Activated CD4-positive, alpha-beta T cell treated with anti-CD3 and anti-CD28 coated beads, Interleukin-10, Interleukin-2, amounts not matched to agents 100 ng/mL and 50 ng/mL, durations not matched to agents 16 hours and 8 hours (primary cell): Measurements from ENCODE around the gene KIF4A.

ENCODE experiments used
- DNase-seq: peaks from one replicate; pipeline ENCODE4 v3.0.0-alpha.2; 2020

KIF4A gene

DNA sequence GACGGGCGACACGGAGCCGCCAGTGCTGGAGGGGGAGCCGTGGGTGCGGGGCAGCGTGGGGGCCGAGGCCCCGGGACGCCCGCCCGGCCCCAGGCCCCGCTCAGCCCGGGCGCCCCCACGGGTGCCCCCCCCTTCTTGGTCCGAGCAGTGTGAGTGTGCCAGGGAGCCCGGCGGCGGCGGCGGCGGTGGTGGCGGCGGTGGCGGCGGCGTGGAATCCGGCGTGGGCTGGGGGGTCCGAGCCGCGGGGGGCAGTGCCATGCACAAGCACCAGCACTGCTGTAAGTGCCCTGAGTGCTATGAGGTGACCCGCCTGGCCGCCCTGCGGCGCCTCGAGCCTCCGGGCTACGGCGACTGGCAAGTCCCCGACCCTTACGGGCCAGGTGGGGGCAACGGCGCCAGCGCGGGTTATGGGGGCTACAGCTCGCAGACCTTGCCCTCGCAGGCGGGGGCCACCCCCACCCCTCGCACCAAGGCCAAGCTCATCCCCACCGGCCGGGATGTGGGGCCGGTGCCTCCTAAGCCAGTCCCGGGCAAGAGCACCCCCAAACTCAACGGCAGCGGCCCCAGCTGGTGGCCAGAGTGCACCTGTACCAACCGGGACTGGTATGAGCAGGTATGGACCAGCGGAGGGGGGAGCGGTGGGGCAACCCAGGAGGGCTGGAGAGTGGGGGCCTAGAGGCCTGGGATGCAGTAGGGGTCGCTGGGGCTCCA lies 155.2 kb downstream of the KIF4A start:
- DNase-seq: no peak

- no peak for DNase-seq
These were observed 156.0 kb downstream of the KIF4A start for GRCh38 chrX:70445951-70446350.

- no peak for DNase-seq
These were observed 156.8 kb downstream of the KIF4A start for GRCh38 chrX:70446380-70447350.

DNA sequence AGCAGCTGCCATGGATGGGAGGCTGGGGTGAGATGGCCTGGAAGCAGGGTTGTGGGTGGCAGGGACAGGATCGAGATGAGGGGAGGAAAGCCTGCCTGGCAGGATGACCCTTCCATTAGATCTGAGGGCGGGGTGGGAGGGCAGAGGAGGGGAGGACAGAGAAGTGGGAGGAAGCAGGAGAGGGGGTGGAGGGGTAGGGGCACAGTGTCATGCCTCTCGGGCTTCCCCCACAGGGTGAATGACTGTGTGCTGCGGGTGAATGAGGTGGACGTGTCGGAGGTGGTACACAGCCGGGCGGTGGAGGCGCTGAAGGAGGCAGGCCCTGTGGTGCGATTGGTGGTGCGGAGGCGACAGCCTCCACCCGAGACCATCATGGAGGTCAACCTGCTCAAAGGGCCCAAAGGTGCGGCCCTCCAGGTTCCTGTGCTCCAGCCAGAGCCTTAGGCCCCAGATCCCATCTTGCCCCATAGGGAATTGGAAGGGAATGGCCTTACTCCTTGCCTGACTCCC lies 159.6 kb downstream of the KIF4A start:
- DNase-seq: no peak

- peak; percentile 60 for DNase-seq
These were observed 162.3 kb downstream of the KIF4A start for GRCh38 chrX:70452143-70452733.

DNA sequence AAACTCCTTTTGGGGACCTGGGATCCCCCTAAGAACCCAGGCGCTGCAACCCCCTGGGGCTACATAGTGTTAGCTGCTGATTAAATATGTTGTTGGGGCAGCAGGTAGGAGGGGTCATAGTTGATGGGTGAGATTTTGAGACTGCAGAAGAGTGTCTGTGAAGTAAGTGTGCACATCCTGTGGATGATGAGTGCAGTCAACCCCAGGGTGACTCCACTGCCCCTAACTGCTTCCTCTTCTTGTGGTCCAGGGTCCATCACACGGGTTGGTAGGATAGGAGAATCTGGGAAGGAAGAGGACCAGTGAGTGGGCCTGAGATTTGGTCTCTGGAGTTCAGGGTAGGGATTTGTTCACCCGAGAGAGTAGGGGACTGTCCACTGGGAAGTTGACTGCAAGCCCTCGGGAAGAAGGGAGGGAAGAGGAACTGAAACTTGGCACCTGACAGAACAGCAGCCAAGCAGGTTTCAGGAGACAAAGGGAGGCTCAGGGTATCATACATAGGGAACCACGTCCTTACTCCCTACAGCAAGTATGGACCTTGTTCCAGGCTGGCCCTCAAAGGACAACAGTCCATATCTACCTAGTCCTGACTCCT lies 163.2 kb downstream of the KIF4A start:
- no peak for DNase-seq

- peak; percentile 73 for DNase-seq
These were observed 164.8 kb downstream of the KIF4A start for GRCh38 chrX:70454441-70455365.

- DNase-seq: peak; percentile 24
These were observed 165.7 kb downstream of the KIF4A start for GRCh38 chrX:70455366-70456202.

DNA sequence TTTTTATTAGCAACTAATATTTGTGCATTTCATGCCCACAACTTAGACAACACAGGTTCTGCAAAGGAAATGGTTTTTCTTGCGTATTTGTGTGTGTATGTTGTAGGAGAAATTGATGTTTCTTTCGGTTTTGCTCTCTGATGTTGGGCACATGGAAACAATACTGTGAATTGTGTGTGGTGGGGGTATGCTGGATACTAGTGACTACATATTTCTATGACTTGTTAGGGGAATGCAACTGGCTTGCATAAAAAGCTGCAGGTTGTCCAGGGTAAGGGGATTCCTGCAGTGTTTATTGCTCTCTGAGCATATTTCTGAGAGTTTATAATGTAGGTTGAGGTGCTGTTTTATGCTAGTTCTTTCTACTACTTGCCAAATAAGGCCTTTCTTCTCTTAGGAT lies 166.4 kb downstream of the KIF4A start:
- peak; percentile 25 for DNase-seq

GRCh38 chrX:70461026-70461425 lies 171.1 kb downstream of the KIF4A start:
- DNase-seq: no peak

DNA sequence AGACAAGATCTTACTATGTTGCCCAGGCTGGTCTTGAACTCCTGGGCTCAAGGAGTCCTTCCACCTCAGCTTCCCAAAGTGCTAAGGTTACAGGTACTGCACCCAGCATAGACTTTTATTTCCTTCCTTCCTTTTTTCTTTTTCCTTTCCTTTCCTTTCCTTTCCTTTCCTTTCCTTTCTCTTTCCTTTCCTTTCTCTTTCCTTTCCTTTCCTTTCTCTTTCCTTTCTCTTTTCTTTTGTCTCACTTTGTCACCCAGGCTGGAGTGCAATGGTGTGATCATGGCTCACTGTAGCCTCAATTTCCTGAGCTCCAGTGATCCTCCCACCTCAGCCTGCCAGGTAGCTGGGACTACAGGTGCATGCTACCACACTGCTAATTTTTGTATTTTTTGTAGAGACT lies 174.1 kb downstream of the KIF4A start:
- DNase-seq: no peak

GRCh38 chrX:70466968-70467367 lies 177.1 kb downstream of the KIF4A start:
- DNase-seq: no peak

DNA sequence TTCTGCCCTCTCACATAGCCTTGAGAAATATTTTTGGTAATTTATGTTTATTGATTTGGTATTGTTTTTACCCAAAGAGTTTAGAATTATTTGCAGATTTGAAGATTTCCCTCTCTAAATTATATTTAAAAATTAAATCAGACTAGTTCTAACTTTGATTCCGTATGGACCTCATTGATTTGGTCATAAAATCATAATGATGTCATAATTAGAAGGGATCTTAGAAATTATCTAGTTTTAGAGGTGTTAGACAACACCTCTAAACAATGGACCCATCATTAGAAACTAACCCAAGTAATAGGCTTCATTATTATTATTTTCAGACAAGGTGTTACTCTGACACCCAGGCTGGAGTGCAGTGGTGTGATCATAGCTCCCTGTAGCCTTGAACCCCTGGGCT lies 178.8 kb downstream of the KIF4A start:
- DNase-seq: no peak
